Measurements from ENCODE around the gene BDKRB2. TPM values are rescaled to one million over a fixed set of nuclear protein-coding genes. Genes with fewer than 3 reads are reported as not detected.

The BDKRB2 gene
- total and polyA plus RNA-seq, 2 of the 4 experiments (the other 2 are of a cell fraction): 60.9 to 73.1 TPM

GRCh38 chr14:96247031-96247430, 42.4 kb downstream of the BDKRB2 start:
- peak overlapping the region; percentile 26 for H4K91ac ChIP-seq (ENCODE audit: insufficient read depth, low read depth, low read length)
- no peak overlapping the region for H2AFZ ChIP-seq (replicated peaks; ENCODE audit: low read length, poor library complexity)
- peak overlapping the region; percentile 89 for H2BK5ac ChIP-seq (ENCODE audit: low read depth, low read length, poor library complexity, severe bottlenecking)
- H2BK15ac ChIP-seq (ENCODE audit: low read depth, low read length): peak overlapping the region; percentile 20; the same call in 2 of the 3 replicates
- TF ChIP-seq RFX5 (IDR thresholded peaks at IDR 0.05; ENCODE audit: low read depth, low read length) (no peak), MAZ (IDR thresholded peaks at IDR 0.05; ENCODE audit: borderline replicate concordance, low read depth, low read length) (no peak), RCOR1 (IDR thresholded peaks at IDR 0.05; ENCODE audit: insufficient replicate concordance, low read length) (no peak), MXI1 (IDR thresholded peaks at IDR 0.05; ENCODE audit: borderline replicate concordance, low read depth, low read length) (no peak), SMC3 (IDR thresholded peaks at IDR 0.05; ENCODE audit: low read depth, low read length) (no peak), RAD21 (IDR thresholded peaks at IDR 0.05; ENCODE audit: low read length) (no peak), CEBPB (IDR thresholded peaks at IDR 0.05; ENCODE audit: low read depth, low read length) (no peak), CHD1 (IDR thresholded peaks at IDR 0.05; ENCODE audit: low read depth, low read length) (no peak), ELK1 (IDR thresholded peaks at IDR 0.05; ENCODE audit: borderline replicate concordance, low read depth, low read length) (no peak)
- peaks cover 16% of the 10 kb centered on the region for H3K9me1 ChIP-seq (ENCODE audit: insufficient read depth, low read length)
- CTCF ChIA-PET: no interaction called here
- H4K5ac ChIP-seq (ENCODE audit: low read depth, low read length): peak overlapping the region; percentile 52; the same call in 1 of the 2 replicates
- peak overlapping the region; percentile 41 for H2BK20ac ChIP-seq (ENCODE audit: low read depth, low read length)
- 0 out of 2 replicates have a peak overlapping the region, but pooled peaks have one; percentile 33 for H3K14ac ChIP-seq (replicated peaks; ENCODE audit: low read depth, low read length)
- BruUV-seq (replicated peaks): no TSS peak
- no peak overlapping the region; the same call in 1 of the 2 replicates for H3K56ac ChIP-seq (ENCODE audit: extremely low read depth, insufficient read depth, low read length)
- H3K4me1 ChIP-seq (ENCODE audit: control insufficient read depth, insufficient read depth, low read length): peaks cover 23% of the 10 kb centered on the region
- ATAC-seq (ENCODE audit: low read depth) (no peak), DNase-seq (no peak)
- H2AK5ac ChIP-seq (ENCODE audit: low read depth, low read length): peak overlapping the region; percentile 46
- dilution Hi-C loops (cut with HindIII; ENCODE audit: low sequenced_read_pairs, unreplicated experiment) (no loop called here), intact Hi-C loops (cut with micrococcal nuclease) (no loop called here), in situ Hi-C loops (cut with MboI; ENCODE audit: low sequenced_read_pairs) (no loop called here)
- H3K4me3 ChIP-seq (ENCODE audit: insufficient read depth, low read depth, low read length): no peak overlapping the region
- no peaks in the 10 kb centered on the region for H3K9me3 ChIP-seq (ENCODE audit: control insufficient read depth, insufficient read depth, low read length)
- peak overlapping the region; percentile 54 for H3K27ac ChIP-seq (ENCODE audit: insufficient read depth, low read length)
- peaks cover 7% of the 10 kb centered on the region for H4K20me1 ChIP-seq (ENCODE audit: insufficient read depth, low read length)
- no peak overlapping the region for H2AK9ac ChIP-seq (replicated peaks; ENCODE audit: low read depth, low read length, poor library complexity)
- POLR2A ChIA-PET (ENCODE audit: unreplicated experiment): interaction anchor here (0.6 kb wide), 1 partner anchor 12 kb away, joined by 24 read pairs; no protein-coding TSS in a partner anchor
- H3K79me1 ChIP-seq (ENCODE audit: low read depth in 1 of 2, low read length in 2 of 2): peaks cover 19 to 70% of the 10 kb centered on the region in 2 experiments; a peak in 3 of 4 replicates
- peak overlapping the region; percentile 58 for H2BK120ac ChIP-seq (ENCODE audit: low read depth, low read length)
- H3K23ac ChIP-seq (ENCODE audit: low read depth, low read length): no peak overlapping the region
- H3K36me3 ChIP-seq (ENCODE audit: control insufficient read depth, insufficient read depth, low read length): peaks cover 34% of the 10 kb centered on the region
- peak overlapping the region; percentile 38 for H3K4ac ChIP-seq (ENCODE audit: low read depth, low read length)
- no peak overlapping the region for H3K9ac ChIP-seq (ENCODE audit: low read depth, low read length)
- H4K8ac ChIP-seq (ENCODE audit: low read depth in 2 of 2, low read length in 2 of 2): peak overlapping the region; percentile 1 to 55; a peak in 3 of 4 replicates
- 95% methylated on average over 3 of the region's 6 CpGs; no CpG with 5 or more reads in 1 of the 2 experiments for WGBS, 2 experiments (ENCODE audit: extremely low coverage in 2 of 2, insufficient read length in 1 of 2)
- H3K18ac ChIP-seq (ENCODE audit: low read depth, low read length): peak overlapping the region; percentile 19; the same call in 1 of the 2 replicates
- H3K27me3 ChIP-seq (ENCODE audit: control insufficient read depth, insufficient read depth, low read length): no peaks in the 10 kb centered on the region
- no peak overlapping the region for H3K4me2 ChIP-seq (ENCODE audit: low read depth, low read length)

All from IMR-90 (cell line).